Choroid plexus epithelial cell (primary cell): ENCODE results near the gene AAMDC.
"Not testable (repeated sequence)": the region's sequence is repeated elsewhere in the genome, so short reads cannot be mapped to it uniquely, and the experiment has no call there.

ENCODE experiments used
- DNase-seq: peaks from one replicate; pipeline ENCODE4 v3.0.0-alpha.2; 2010; ENCODE audit warnings: low read depth
- H3K4me3 ChIP-seq: 2 replicates; pipeline ENCODE4 v1.5.1; 2011; ENCODE audit warnings: low read depth, mild to moderate bottlenecking, control low read depth, low read length, moderate library complexity
- TF ChIP-seq, protein P1 (sequence below): conservative IDR thresholded peaks from 2 replicates; pipeline ENCODE4 v1.5.1; 2011; ENCODE audit warnings: low read depth, mild to moderate bottlenecking, control low read depth, inconsistent platforms, low read length, moderate library complexity

AAMDC gene

DNA sequence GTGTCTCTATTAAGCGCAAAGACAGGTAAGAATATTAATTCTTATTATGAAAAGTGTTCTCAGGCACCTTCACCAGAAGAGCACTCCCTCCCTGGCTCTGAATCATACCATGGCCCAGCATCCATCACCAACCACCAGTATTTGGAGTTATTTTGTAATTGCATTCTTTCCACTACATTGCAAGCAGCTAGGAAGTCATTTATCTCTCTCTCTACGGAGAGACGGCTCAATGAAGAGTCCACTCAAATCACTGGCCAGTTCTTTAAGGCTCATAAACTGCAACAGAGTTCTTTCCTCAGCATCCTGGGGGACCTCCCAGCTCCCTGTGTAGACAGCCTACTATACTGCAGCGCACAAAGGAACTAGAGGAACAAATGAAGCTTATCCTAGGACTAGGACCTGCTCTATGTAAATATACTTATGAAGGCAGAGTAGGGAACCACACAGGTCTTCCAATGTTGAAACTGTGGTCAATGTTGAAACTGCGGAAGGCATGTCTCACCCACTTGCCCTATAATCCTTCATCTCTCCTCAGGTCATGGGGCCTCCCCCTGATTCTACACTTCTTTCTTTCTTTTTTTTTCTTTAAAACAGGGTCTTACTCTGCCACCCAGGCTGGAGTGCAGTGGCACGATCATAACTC, 63.4 kb downstream of the AAMDC start:
- TF ChIP-seq, protein P1, sequence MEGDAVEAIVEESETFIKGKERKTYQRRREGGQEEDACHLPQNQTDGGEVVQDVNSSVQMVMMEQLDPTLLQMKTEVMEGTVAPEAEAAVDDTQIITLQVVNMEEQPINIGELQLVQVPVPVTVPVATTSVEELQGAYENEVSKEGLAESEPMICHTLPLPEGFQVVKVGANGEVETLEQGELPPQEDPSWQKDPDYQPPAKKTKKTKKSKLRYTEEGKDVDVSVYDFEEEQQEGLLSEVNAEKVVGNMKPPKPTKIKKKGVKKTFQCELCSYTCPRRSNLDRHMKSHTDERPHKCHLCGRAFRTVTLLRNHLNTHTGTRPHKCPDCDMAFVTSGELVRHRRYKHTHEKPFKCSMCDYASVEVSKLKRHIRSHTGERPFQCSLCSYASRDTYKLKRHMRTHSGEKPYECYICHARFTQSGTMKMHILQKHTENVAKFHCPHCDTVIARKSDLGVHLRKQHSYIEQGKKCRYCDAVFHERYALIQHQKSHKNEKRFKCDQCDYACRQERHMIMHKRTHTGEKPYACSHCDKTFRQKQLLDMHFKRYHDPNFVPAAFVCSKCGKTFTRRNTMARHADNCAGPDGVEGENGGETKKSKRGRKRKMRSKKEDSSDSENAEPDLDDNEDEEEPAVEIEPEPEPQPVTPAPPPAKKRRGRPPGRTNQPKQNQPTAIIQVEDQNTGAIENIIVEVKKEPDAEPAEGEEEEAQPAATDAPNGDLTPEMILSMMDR = no peak
- DNase-seq = peak; percentile 76
- H3K4me3 ChIP-seq = no peak overlapping the region

DNA sequence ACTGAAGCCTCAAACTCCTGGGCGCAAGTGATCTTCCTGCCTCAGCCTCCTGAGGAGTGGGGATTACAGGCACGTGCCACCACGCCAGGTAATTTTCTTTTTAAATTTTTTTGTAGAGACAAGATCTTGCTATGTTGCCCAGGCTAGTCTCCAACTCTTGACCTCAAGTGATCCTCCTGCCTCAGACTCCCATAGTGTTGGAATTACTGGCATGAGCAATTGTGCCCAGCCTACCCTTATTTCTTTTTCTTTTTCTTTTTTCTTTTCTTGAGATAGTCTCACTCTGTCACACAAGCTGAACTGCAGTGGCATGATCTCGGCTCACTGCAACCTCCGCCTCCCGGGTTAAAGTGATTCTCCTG, 63.9 kb downstream of the AAMDC start:
- no peak for DNase-seq
- TF ChIP-seq, protein P1 = no peak
- no peak overlapping the region for H3K4me3 ChIP-seq

DNA sequence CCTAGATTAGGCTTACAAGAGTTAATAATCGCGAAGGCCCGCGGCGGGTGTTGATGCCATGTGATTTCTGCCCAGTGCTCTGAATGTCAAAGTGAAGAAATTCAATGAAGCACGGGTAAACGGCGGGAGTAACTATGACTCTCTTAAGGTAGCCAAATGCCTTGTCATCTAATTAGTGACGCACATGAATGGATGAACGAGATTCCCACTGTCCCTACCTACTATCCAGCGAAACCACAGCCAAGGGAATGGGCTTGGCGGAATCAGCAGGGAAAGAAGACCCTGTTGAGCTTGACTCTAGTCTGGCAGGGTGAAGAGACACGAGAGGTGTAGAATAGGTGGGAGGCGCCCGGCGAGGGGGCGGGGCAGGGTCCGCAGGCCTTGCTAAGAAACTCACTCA, 65.5 kb downstream of the AAMDC start:
- TF ChIP-seq, protein P1 = no peak
- no peak overlapping the region for H3K4me3 ChIP-seq
- DNase-seq = peak; percentile 10

DNA sequence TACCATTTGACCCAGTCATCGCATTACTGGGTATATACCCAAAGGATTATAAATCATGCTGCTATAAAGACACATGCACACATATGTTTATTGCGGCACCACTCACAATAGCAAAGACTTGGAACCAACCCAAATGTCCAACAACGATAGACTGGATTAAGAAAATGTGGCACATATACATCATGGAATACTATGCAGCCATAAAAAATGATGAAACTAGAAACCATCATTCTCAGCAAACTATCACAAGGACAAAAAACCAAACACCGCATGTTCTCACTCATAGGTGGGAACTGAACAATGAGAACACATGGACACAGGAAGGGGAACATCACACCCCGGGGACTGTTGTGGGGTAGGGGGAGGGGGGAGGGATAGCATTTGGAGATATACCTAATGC, 68.1 kb downstream of the AAMDC start:
- H3K4me3 ChIP-seq, DNase-seq: not testable (repeated sequence)

DNA sequence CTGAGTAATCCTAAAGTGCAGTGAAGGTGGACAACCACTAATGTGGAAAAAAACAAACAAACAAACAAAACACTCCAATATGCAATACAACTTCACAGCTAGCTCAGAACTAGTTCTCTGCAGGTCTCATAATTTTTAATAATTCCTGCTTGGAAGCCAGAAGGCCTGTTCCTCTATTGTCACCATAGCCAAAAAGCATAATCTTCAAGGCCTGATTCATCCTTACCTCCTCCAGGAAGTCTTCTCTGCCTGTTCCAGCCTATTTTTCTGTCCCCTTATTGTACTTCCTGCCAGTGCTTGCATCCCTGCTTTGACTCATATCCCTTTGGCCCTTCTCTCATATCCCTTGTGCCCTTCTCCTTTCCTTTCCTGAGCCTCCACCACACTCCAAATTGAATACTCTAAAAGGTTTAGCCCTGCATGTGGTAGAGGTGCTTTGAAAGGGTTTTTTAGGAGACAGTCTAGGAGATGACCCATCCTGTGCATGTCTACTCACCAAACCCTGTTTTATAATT, 69.2 kb downstream of the AAMDC start:
- not testable (repeated sequence) for H3K4me3 ChIP-seq, DNase-seq

DNA sequence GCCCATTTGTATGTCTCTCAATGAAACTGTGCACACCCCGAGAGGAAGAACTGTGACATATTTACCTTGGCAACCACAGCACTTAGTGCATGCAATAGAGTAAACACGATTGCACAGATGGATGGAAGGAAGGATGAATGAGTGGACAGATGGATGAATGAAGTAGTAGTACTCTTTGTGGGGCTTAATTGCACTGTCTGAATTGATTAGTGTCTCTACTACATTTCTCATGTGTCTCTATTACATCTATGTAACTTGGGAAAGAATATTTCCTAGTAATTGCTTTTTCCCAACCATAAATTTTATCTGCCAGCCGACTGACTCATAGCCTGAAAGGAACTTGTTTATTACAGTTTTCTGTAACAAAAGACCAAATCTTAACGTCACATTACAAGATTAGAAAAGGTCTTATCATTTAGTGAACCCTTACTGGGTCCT, 69.7 kb downstream of the AAMDC start:
- not testable (repeated sequence) for H3K4me3 ChIP-seq
- DNase-seq = peak; percentile 9

DNA sequence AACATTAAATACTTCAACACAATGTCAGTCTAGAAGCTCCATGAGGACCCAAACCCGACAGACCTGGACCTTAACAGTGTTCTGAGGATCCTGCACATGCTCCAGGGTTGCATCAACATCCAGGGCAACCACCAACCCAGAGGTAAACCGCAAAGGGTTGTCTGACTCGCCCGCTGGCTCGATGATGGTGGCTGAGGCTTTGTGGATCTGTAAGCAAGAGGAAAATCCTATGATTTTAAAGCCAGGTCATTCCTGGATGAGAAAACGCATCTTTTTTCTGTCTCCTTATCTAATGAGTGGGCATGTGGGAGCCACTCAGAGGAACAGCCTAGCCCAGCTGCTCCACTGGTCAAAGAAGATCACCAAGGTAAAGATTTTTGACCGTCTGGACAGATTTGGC, 70.3 kb downstream of the AAMDC start:
- not testable (repeated sequence) for DNase-seq, H3K4me3 ChIP-seq

DNA sequence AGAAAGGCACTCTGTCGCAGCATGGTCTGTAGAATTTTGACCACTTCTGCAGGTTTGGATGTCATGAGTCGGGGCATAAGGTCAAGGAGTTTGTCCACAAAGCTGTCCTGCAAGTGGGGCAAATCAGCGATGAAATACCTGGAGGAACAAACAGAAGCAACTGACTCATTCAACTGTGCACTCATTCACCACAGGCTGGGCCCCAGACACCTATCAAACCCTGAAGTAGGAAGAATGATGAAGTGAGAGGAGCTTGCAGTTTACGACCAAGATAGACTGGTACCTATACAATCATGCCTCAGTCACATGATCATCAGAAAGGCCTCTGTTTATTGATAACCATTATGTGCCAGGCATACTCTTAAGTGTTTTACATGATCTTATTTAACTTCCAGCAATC, 70.8 kb downstream of the AAMDC start:
- H3K4me3 ChIP-seq, DNase-seq: not testable (repeated sequence)

DNA sequence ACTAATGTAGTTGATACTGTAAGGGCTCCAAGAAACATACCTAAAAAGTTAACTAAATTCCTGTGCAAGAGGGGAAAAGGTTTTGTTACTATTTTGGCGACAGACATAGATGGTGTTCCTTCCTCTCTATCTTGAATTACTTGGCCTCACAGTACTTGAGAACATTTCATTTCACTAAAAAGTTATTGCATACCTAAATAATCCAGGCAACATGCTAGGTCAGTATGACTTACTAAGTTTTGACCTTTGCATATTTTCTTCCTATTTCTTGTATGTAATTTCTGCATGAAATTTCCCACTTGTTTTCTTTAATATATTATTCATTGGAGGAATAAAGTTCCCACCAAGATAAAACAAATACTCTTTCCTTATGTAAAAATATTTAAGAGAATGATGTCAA, 74.0 kb downstream of the AAMDC start:
- H3K4me3 ChIP-seq = not testable (repeated sequence)
- DNase-seq = peak; percentile 58

DNA sequence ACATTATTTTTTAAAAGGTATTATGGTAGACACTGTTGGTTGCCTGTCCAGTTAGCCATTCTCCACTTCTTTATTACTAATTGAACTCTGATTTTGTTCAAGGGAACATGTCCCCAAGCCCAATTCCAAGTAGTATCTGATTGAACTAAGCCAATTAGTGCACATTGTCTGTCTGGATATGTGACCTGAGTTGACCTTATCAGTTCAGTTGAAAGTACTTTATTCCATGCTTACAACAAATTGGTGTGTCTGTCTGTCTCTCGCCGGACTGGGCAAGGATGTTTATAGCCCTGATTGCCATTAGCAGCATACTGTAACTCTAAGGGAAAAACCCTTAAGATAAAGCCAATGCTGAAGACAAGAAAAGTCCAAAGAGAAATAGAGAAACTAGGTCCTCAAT, 87.9 kb downstream of the AAMDC start:
- H3K4me3 ChIP-seq = no peak overlapping the region
- TF ChIP-seq, protein P1 = no peak
- DNase-seq = no peak
